HG02678 (cell line): ENCODE data around the gene NUP214.
"Not testable (repeated sequence)": the region's sequence is repeated elsewhere in the genome, so short reads cannot be mapped to it uniquely, and the experiment has no call there.

Experiments
- ATAC-seq: cut with Tn5 transposase; IDR thresholded peaks from one replicate; pipeline ENCODE4 v1.9.1; 2021; ENCODE audit warnings: mild to moderate bottlenecking, moderate library complexity; ENCODE audit not compliant: unreplicated experiment

The NUP214 gene

DNA sequence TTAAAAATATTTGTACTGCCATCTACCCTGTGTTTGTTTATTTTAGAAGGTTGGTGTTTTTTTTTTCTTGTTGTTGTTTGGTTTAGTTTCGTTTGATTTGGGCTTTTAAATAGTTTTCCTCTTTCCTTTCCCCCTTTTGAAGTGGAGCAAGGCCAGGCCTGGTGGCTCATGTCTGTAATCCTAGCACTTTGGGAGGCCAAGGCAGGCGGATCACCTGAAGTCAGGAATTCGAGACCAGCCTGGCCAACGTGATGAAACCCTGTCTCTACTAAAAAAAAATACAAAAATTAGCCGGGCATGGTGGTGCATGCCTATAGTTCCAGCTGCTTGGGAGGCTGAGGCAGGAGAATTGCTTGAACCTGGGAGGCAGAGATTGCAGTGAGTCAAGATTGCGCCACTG is 65.6 kb downstream of the NUP214 start:
- not testable (repeated sequence) for ATAC-seq

- ATAC-seq = no peak
Observed at GRCh38 chr9:131191857-131192256, 66.5 kb downstream of the NUP214 start.

GRCh38 chr9:131193051-131193450 is 67.7 kb downstream of the NUP214 start:
- ATAC-seq = no peak

GRCh38 chr9:131194762-131195161 is 69.4 kb downstream of the NUP214 start:
- no peak for ATAC-seq

- ATAC-seq = no peak
Observed at GRCh38 chr9:131197160-131197911, 72.0 kb downstream of the NUP214 start.

GRCh38 chr9:131198041-131198715 is 72.8 kb downstream of the NUP214 start:
- no peak for ATAC-seq

- ATAC-seq = no peak
Observed at GRCh38 chr9:131201856-131202255, 76.5 kb downstream of the NUP214 start.

DNA sequence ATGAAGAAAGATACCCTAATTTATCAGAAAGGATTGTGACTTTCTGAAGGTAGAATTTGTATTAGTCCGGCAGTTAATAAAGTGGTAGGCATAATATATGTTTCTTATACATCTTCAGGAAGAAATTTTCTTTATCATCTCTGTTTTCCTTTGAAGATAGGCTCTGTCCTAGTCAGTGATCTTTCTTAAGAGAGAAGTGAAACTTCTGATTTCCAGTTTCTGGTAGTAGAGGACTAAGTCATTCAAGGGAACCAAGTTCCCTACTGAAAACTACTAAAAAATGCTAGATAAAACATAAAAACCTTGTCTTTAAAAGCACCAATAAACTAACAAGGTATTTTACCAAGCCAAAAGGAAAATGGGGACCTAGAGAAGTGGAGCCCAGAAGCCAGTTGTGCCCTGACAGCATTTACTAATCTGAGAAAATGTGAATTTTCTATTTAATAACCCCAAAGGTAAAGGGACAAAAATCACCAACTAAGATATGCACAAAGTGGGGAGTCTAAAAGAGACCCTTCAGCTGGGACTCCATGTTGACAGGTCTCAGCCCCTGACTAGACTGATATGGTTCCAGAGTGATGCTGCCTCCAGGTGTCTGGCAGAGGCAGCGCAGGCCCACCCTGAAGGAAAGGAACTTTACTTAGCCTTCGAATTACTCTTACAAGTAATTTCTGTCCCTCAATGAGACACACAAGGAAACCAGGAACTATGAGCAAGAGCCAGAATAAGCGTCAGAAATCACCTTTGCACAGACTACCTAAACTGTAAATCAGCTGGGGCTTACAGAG is 78.2 kb downstream of the NUP214 start:
- ATAC-seq = no peak

- ATAC-seq = no peak
Observed at GRCh38 chr9:131204285-131204684, 78.9 kb downstream of the NUP214 start.

GRCh38 chr9:131206495-131206894 is 81.1 kb downstream of the NUP214 start:
- ATAC-seq = no peak

GRCh38 chr9:131211920-131212319 is 86.5 kb downstream of the NUP214 start:
- ATAC-seq = not testable (repeated sequence)

DNA sequence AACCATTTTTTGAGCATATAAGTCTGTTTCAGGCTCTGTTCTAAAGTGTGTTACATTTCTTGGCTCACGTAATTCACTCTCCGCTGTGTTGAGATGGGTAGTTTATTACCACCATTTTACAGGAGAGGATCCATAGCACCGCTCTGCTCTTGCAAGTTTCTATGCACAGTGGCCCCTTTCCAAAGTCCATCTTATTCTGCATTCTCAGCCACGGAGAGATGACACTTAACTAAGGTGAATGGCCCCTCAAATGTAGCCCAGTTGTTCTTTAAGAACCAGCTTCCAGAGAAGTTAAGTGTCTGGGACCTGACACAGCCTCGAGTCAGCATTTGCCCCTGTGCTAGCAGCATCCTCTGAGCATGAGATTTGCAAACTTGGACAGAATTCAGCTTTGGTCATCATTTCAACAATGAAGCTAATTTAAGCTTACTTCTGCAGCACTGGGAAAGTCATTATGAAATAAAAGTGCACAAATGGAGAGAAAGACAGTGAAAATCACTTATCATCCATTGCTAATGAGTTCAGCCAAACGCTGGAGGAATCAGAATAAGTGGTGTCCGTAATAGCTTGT is 89.0 kb downstream of the NUP214 start:
- no peak for ATAC-seq

- no peak for ATAC-seq
Observed at GRCh38 chr9:131214876-131215275, 89.5 kb downstream of the NUP214 start.

DNA sequence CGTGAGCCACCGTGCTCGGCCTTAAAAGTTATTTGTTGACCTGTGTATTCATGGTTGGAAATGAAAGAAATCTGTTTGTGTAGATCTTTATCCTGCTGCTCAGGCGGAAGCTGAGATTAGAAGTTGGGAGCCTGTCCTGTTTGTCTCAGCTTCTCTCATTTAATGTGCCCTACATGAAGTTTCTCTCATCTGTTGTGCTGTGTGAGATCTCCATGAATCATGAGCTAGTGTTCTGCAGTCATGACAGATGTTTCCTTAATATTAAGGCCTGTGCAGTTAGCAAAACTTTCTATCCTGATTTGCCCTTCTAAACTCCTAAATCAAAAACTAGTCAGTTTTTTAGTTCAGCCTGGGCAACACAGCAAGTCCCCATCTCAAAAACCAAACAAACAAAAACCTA is 91.4 kb downstream of the NUP214 start:
- no peak for ATAC-seq

DNA sequence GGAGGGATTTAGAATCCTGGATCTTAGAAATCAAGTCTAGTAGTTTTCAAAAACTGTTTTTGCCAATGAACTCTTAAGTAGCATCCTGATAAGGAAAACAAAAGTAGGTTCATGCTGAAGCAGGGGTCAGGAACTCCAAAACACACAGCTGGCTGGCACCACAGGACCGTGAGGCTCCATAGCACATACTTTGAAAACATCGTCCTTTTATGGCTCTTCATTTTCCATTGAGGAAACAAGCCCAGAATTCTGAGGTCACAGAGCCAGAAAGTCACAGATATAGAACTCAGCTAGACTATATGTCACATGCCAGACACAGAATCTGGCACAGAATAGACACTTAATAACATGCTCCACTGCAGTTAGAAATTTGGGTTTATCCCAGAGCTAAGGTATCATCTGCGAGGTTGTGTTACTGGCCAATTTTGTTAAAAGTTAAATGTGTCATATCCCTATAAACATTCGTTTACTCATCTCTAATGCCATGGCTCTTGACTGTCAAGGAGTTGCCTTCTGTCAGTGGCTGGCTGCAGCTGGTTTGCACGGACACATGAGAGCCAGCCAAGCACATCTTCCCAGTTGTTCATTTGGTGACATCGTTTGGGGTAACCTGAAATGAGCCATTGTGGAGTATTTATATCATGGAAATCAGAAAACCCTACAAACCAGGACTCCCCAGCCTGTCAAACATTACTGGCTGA is 92.1 kb downstream of the NUP214 start:
- no peak for ATAC-seq

- ATAC-seq = no peak
Observed at GRCh38 chr9:131218370-131218769, 93.0 kb downstream of the NUP214 start.

- ATAC-seq = no peak
Observed at GRCh38 chr9:131220485-131220884, 95.1 kb downstream of the NUP214 start.

DNA sequence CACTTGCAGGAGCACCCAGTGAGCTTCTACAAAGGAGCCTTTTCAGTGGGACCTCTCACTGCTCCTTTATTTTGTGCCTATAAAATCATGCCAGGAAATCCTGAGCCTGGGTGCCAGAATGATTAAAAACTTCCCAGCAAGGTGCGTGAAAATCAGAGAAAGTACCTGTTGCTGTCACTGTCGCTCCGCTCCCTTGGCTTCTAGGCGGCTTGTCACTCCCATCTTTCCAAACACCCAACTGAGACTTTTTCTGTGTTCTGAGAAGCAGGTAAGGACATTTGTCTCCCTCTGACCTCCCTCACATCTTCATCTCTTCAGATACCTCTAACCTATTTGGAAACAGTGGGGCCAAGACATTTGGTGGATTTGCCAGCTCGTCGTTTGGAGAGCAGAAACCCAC is 97.1 kb downstream of the NUP214 start:
- ATAC-seq = no peak

GRCh38 chr9:131226226-131226625 is 100.8 kb downstream of the NUP214 start:
- ATAC-seq = no peak

DNA sequence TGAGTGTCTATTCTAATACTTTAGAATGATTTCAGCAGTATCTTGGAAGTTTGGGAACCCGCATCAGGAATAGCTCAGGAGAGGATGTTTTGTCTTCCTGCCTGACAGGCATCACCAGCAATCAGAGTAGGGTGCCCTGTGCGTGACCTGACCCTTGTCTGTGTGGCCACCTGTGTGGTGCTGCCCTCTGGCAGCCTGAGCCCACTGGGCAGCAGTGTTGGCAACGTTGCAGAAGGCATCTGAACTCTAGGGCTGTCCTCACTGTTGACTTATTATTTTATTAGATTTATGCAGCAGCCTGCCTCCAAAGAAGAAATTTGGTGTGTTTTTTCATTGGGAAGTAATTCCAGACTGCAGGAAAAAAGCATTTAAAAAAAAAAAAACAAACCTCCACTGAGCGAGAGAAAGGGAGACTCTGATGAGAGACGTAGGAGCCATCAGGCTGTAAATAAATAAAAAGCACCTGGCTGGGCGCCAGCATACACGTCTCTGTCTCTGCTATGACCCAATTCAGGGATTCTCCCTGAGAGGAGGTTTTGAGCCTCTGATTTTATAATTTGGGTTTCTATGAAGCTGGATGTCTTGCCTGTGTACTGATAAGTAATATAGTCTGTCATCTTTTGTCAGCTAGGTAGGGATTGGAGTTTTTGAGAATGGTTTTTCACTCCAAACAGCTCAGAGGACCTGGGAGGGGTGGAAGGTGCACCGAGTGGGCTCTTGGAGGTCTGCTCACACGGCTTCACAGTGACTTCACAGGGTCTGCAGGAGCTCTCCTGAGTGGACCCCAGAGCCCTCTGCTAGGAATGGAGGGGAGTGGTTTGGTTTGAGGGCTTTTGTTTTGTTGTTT is 101.9 kb downstream of the NUP214 start:
- no peak for ATAC-seq
